Panc1 (cell line): ENCODE data around the gene FILIP1L. TPM values are rescaled to one million over a fixed set of nuclear protein-coding genes. Genes with fewer than 3 reads are reported as not detected.

Source experiments
- ATAC-seq: fragments of 200-7000 bp; cut with Tn5 transposase; 2 replicates; pipeline ENCODE4 v1.9.1; 2020; ENCODE audit warnings: mild to moderate bottlenecking, moderate library complexity
- BruUV-seq: library from RNA; stranded (reverse); fragments of 400-500 nt; replicated peaks from 2 replicates; lab custom pipeline; 2021; lab: Mats Ljungman, UMichigan
- CTCF ChIA-PET: fragments of 300-600 bp; sonication (Branson Sonifier 250); formaldehyde crosslinking; loops from one replicate; lab custom pipeline; 2022; ENCODE audit warnings: antibody characterized with exemption; lab: Charles Lee
- POLR2A ChIA-PET: fragments of 300-600 bp; sonication (Branson Sonifier 250); formaldehyde crosslinking; loops from one replicate; lab custom pipeline; 2022; ENCODE audit warnings: antibody characterized with exemption; lab: Charles Lee
- DNase-seq: peaks from one replicate; pipeline ENCODE4 v3.0.0-alpha.2; 2010; ENCODE audit warnings: low read depth, low spot score
- H3K27ac ChIP-seq: 2 replicates; pipeline ENCODE4 v1.5.1; 2011; ENCODE audit warnings: mild to moderate bottlenecking, low read length, inconsistent platforms
- H3K27me3 ChIP-seq: fragments of 200-500 bp; sonication (Bioruptor generic); 2 replicates; pipeline ENCODE4 v1.6.0; 2014; ENCODE audit warnings: low read length, inconsistent platforms; ENCODE audit not compliant: control insufficient read depth, insufficient read depth
- H3K36me3 ChIP-seq: fragments of 200-500 bp; sonication (Bioruptor generic); 2 replicates; pipeline ENCODE4 v1.5.1; 2014; ENCODE audit warnings: inconsistent platforms, mild to moderate bottlenecking, low read length, moderate library complexity; ENCODE audit not compliant: control insufficient read depth, insufficient read depth
- H3K4me1 ChIP-seq: 2 replicates; pipeline ENCODE4 v1.5.1; 2011; ENCODE audit warnings: inconsistent platforms, mild to moderate bottlenecking, low read length, moderate library complexity; ENCODE audit not compliant: control insufficient read depth, insufficient read depth
- H3K4me3 ChIP-seq, 2 experiments: 2 replicates each; pipeline ENCODE4 v1.5.1; 2011 to 2012; ENCODE audit warnings: low read depth in 2 of 2, low read length in 2 of 2, mild to moderate bottlenecking in 2 of 2, inconsistent platforms in 1 of 2, moderate library complexity in 1 of 2
- H3K9me3 ChIP-seq: fragments of 200-500 bp; sonication (Bioruptor generic); 2 replicates; pipeline ENCODE4 v1.5.1; 2014; ENCODE audit warnings: low read depth, mild to moderate bottlenecking, inconsistent platforms, low read length, moderate library complexity; ENCODE audit not compliant: control insufficient read depth, insufficient read depth
- CTCF ChIP-seq: fragments of 450-650 bp; IDR thresholded peaks from 2 replicates; pipeline ENCODE4 v1.5.1; 2017; ENCODE audit warnings: mild to moderate bottlenecking
- POLR2AphosphoS5 ChIP-seq: IDR thresholded peaks from 2 replicates; pipeline ENCODE4 v1.6.1; 2012; ENCODE audit warnings: mild to moderate bottlenecking, low read depth, low read length, moderate library complexity
- SIN3A ChIP-seq: IDR thresholded peaks from 2 replicates; pipeline ENCODE4 v1.6.1; 2012; ENCODE audit warnings: low read depth, mild to moderate bottlenecking, low read length, moderate library complexity, borderline replicate concordance; ENCODE audit not compliant: insufficient read depth
- TCF7L2 ChIP-seq: IDR thresholded peaks from 2 replicates; pipeline ENCODE4 v1.6.1; 2011; ENCODE audit warnings: mild to moderate bottlenecking, low read depth, low read length, inconsistent platforms
- in situ Hi-C: cut with HindIII; loops from 2 replicates; pipeline ENCODE4 v1.10.0; 2016; ENCODE audit warnings: low sequenced_read_pairs, low pct_unique_long_range_greater_than_20kb
- intact Hi-C: fragments of 100-400 bp; cut with micrococcal nuclease; formaldehyde crosslinking; loops from one replicate; pipeline ENCODE4 v1.10.0; 2022; ENCODE audit not compliant: unreplicated experiment
- total RNA-seq: library from RNA; stranded (reverse); gene quantifications from one replicate; pipeline ENCODE4 v1.2.1, GENCODE V29; 2021; ENCODE audit not compliant: unreplicated experiment
- TF ChIP-seq, protein P1 (sequence below), 2 experiments: IDR thresholded peaks; 2 replicates each; pipeline ENCODE4 v1.6.1; 2011 to 2012; ENCODE audit warnings: low read depth in 2 of 2, control low read depth in 1 of 2, low read length in 1 of 2, mild to moderate bottlenecking in 1 of 2, moderate library complexity in 1 of 2; ENCODE audit not compliant: insufficient read depth in 1 of 2

The FILIP1L gene
- total RNA-seq, 1 experiment from 2014 or later: 3.2 TPM

DNA sequence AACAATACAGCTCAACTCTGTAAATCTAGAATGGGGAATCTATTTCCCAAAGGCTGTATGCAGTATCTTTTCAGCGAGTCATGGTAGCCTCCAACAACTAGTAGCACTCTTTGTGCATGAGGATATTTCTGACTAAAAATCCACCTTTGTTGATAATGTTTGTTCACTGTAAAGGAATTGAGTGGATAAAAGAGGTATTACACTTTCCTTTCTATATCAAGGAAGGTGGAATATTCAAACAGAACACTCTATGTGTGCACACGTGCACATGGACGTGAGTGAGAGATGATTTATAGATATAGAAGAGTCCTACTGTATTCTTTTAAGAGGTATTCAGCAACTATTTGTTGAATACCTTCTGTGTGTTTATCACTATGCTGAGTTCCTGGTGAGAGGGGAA lies 228.4 kb downstream of the FILIP1L start:
- CTCF ChIA-PET: no interaction called here
- BruUV-seq: no TSS peak
- no peak for DNase-seq
- no peak overlapping the region for H3K4me3 ChIP-seq
- intact Hi-C loops (no loop called here), in situ Hi-C loops (no loop called here)
- H3K9me3 ChIP-seq: no peaks in the 10 kb centered on the region
- H3K36me3 ChIP-seq: no peaks in the 10 kb centered on the region
- POLR2A ChIA-PET: no interaction called here
- H3K27me3 ChIP-seq: no peaks in the 10 kb centered on the region
- no peaks in the 10 kb centered on the region for H3K4me1 ChIP-seq
- TF ChIP-seq, protein P1, sequence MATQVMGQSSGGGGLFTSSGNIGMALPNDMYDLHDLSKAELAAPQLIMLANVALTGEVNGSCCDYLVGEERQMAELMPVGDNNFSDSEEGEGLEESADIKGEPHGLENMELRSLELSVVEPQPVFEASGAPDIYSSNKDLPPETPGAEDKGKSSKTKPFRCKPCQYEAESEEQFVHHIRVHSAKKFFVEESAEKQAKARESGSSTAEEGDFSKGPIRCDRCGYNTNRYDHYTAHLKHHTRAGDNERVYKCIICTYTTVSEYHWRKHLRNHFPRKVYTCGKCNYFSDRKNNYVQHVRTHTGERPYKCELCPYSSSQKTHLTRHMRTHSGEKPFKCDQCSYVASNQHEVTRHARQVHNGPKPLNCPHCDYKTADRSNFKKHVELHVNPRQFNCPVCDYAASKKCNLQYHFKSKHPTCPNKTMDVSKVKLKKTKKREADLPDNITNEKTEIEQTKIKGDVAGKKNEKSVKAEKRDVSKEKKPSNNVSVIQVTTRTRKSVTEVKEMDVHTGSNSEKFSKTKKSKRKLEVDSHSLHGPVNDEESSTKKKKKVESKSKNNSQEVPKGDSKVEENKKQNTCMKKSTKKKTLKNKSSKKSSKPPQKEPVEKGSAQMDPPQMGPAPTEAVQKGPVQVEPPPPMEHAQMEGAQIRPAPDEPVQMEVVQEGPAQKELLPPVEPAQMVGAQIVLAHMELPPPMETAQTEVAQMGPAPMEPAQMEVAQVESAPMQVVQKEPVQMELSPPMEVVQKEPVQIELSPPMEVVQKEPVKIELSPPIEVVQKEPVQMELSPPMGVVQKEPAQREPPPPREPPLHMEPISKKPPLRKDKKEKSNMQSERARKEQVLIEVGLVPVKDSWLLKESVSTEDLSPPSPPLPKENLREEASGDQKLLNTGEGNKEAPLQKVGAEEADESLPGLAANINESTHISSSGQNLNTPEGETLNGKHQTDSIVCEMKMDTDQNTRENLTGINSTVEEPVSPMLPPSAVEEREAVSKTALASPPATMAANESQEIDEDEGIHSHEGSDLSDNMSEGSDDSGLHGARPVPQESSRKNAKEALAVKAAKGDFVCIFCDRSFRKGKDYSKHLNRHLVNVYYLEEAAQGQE (IDR thresholded peaks at IDR 0.05; ENCODE audit: insufficient read depth in 1 of 2, low read depth in 2 of 2, low read length in 1 of 2): no peak
- TF ChIP-seq POLR2AphosphoS5 (no peak), TCF7L2 (no peak), SIN3A (no peak), CTCF (no peak)
- H3K27ac ChIP-seq: no peak overlapping the region
- no peak for ATAC-seq

- TF ChIP-seq TCF7L2 (no peak), CTCF (no peak), SIN3A (no peak), POLR2AphosphoS5 (no peak)
- TF ChIP-seq, protein P1 (IDR thresholded peaks at IDR 0.05; ENCODE audit: insufficient read depth in 1 of 2, low read depth in 2 of 2, low read length in 1 of 2): no peak
- no peak for DNase-seq
- no peak overlapping the region for H3K4me3 ChIP-seq
- CTCF ChIA-PET: no interaction called here
- no peaks in the 10 kb centered on the region for H3K36me3 ChIP-seq
- in situ Hi-C loops: no loop called here
- H3K27me3 ChIP-seq: no peaks in the 10 kb centered on the region
- no peaks in the 10 kb centered on the region for H3K9me3 ChIP-seq
- ATAC-seq: no peak
- POLR2A ChIA-PET: no interaction called here
- no peak overlapping the region for H3K27ac ChIP-seq
- no peaks in the 10 kb centered on the region for H3K4me1 ChIP-seq
- intact Hi-C loops: no loop called here
- BruUV-seq: no TSS peak
Measured at GRCh38 chr3:99885085-99885484, 229.2 kb downstream of the FILIP1L start.
